ENCODE measurements around the gene PABPN1. TPM values are rescaled to one million over a fixed set of nuclear protein-coding genes. Genes with fewer than 3 reads are reported as not detected.

The PABPN1 gene
- total RNA-seq, 1 donor from 2014 or later: 354 TPM

GRCh38 chr14:23372509-23372908 lies 51.3 kb downstream of the PABPN1 start, which contains the start of gene IL25:
Gene IL25, plus strand, starts transcription at chr14:23372809.
- TF ChIP-seq CTCF (IDR thresholded peaks at IDR 0.05; ENCODE audit: unreplicated experiment): no peak
- Mint-ChIP-seq H3K4me1 (no peaks in the 10 kb centered on the region), H3K27ac (no peak within 1 kb of the TSS), H3K9me3 (no peaks in the 10 kb centered on the region), H3K27me3 (ENCODE audit: low read depth) (peaks cover 7% of the 10 kb centered on the region), H3K36me3 (no peaks in the 10 kb centered on the region), H3K4me3 (no peak within 1 kb of the TSS)
- DNase-seq (ENCODE audit: low spot score in 2 of 2, unreplicated experiment in 2 of 2): no peak

GRCh38 chr14:23373041-23373440 lies 51.8 kb downstream of the PABPN1 start:
- no peak overlapping the region for H3K4me3 Mint-ChIP-seq
- H3K4me1 Mint-ChIP-seq: no peaks in the 10 kb centered on the region
- H3K27ac Mint-ChIP-seq: no peak overlapping the region

More at GRCh38 chr14:23373041-23373440, 51.8 kb downstream of the PABPN1 start:
- DNase-seq (ENCODE audit: low spot score in 2 of 2, unreplicated experiment in 2 of 2): no peak
- Mint-ChIP-seq H3K27me3 (ENCODE audit: low read depth) (peaks cover 7% of the 10 kb centered on the region), H3K9me3 (no peaks in the 10 kb centered on the region), H3K36me3 (no peaks in the 10 kb centered on the region)
- no peak for TF ChIP-seq CTCF (IDR thresholded peaks at IDR 0.05; ENCODE audit: unreplicated experiment)

Other genes with a start within 250 kb of the PABPN1 start
- 372 to 401 TPM (median 374 TPM) in 3 replicates for gene ACIN1, start 226.3 kb upstream of the PABPN1 start, total RNA-seq
- gene C14orf119, start 226.0 kb upstream of the PABPN1 start, total RNA-seq: 43.2 to 48.5 TPM (median 45.6 TPM) in 3 replicates
- gene CIROP, start 216.5 kb upstream of the PABPN1 start, total RNA-seq: not detected in 3 replicates
- gene CEBPE, start 202.2 kb upstream of the PABPN1 start, total RNA-seq: not detected in 3 replicates
- 52.5 to 62.3 TPM (median 58.7 TPM) in 3 replicates for gene SLC7A8, start 137.8 kb upstream of the PABPN1 start, total RNA-seq
- not detected in 3 replicates for gene RNF212B, start 83.5 kb upstream of the PABPN1 start, total RNA-seq
- gene HOMEZ, start 35.3 kb upstream of the PABPN1 start, total RNA-seq: 11.9 to 14.4 TPM (median 13.7 TPM) in 3 replicates
- gene PPP1R3E, start 18.6 kb upstream of the PABPN1 start, total RNA-seq: 9.3 to 11.5 TPM (median 10.7 TPM) in 3 replicates
- 27.1 to 30.1 TPM (median 27.9 TPM) in 3 replicates for gene BCL2L2, start 14.6 kb upstream of the PABPN1 start, total RNA-seq
- 47.7 to 50.5 TPM (median 49.0 TPM) in 3 replicates for gene SLC22A17, start 31.4 kb downstream of the PABPN1 start, total RNA-seq
- 76.8 to 82.1 TPM (median 81.2 TPM) in 3 replicates for gene EFS, start 43.7 kb downstream of the PABPN1 start, total RNA-seq
- not detected in 3 replicates for gene IL25, start 51.4 kb downstream of the PABPN1 start, total RNA-seq
- gene CMTM5, start 55.6 kb downstream of the PABPN1 start, total RNA-seq: 0.29 TPM in 1 of 3 replicates, not detected in the others
- not detected in 3 replicates for gene MYH6, start 86.8 kb downstream of the PABPN1 start, total RNA-seq
- not detected in 3 replicates for gene MYH7, start 114.2 kb downstream of the PABPN1 start, total RNA-seq
- 49.9 to 51.2 TPM (median 51.2 TPM) in 3 replicates for gene NGDN, start 148.2 kb downstream of the PABPN1 start, total RNA-seq
- gene ZFHX2, start 230.3 kb downstream of the PABPN1 start, total RNA-seq: 9.8 to 14.4 TPM (median 13.7 TPM) in 3 replicates
- gene THTPA, start 234.8 kb downstream of the PABPN1 start, total RNA-seq: 13.9 to 17.7 TPM (median 15.2 TPM) in 3 replicates
- 268 to 271 TPM (median 269 TPM) in 3 replicates for gene AP1G2, start 246.3 kb downstream of the PABPN1 start, total RNA-seq

Measured in mesothelial cell of epicardium (in vitro differentiated cells).